Islet of Langerhans (tissue), 1 donor: ENCODE results near the gene CD163L1.

Experiments used
- FAIRE-seq: peaks from one replicate; lab custom pipeline; 2011; peaks lifted over from hg19 to GRCh38; lab: Jason Lieb, UNC

The CD163L1 gene

DNA sequence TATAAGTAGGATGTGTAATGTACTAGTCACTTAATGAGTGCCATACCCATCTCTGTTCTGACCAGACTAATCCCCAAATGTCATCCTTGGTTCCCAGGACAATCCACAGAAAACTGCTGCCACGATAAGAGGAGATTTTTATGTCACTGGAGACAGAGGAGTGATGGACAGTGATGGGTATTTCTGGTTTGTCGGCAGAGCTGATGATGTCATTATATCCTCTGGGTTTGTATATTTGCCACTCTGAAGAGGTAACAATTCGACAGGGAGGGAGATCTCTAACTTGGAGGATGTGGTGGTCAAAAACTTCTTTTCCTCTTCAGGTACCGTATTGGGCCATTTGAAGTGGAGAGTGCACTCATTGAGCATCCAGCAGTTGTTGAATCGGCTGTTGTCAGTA is 119.8 kb downstream of the CD163L1 start:
- FAIRE-seq = no peak

DNA sequence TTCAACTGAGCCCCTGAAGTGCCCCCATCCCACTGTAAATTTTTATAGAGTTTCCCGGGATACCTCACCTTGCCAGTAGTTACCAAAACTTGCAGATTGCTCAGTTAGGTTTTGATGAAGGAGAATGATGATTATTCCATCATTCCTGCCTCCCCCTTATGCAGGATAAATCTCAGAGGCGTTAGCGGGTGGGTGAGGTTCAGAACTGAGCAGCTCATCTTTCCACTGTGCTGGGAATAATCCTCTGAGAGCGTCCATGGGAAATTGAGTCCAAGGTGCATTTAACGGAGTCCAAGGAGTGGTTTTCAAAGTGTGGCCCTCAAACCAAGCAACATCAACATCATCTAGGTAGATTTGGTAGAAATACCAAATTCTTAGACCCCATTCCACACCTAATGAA is 121.4 kb downstream of the CD163L1 start:
- FAIRE-seq = no peak

DNA sequence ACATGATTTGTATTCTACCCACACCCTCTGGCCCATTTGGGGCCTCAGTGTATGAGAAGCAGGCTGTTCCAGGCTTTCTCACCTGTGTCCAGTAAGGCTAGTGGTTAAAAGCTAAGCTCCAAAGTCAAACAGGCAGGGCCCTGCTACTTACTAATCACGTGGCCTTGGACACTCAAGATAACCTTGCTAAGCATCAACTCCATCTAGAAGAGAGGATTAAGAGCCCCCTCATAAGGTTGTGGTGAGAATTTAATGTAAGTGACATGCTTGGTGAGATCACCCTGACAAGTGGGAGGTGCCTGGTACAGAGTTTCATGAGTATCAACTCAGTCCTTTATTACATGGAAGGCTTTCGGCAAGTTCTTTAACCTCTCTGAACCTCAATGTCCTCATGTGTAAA is 122.3 kb downstream of the CD163L1 start:
- FAIRE-seq = no peak

DNA sequence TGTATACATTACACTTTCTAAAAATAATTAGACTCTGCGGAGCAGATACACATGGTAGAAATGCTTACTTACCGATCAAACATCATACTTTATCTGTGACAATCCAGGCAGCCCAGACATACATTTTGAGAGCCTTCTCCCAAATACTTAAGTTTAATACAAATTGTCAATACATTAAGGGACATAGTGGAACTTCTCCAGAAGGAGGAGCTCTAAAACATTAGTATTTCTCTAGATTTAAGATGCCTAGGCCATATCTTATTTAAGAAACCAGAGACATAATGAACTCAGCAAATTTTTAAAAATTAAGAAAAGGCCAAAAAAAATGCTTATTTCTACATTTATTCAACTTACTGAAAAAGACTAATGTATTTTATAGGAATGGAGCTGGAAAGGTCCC is 124.0 kb downstream of the CD163L1 start:
- FAIRE-seq = no peak

DNA sequence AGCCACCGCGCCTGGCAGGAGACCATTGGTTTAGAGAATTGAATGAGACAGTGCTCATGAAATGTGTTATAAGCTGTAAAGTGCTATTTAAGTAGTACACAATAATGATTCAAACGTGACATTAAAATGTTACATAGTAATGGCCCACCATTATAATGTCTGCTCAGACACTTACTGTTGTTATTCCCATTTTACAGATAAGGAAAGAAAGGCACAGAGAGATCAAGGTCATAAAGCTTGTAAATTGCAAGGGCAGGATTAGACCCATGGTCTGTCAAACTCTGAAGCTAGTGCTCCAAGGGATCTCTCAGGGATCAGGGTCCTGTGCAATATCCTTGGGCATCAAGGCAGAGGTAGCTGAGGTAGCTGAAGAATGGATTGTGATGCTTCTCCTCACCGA is 133.9 kb downstream of the CD163L1 start:
- no peak for FAIRE-seq
